ENCODE results near the gene CTSC. TPM values are rescaled to one million over a fixed set of nuclear protein-coding genes. Genes with fewer than 3 reads are reported as not detected.

Gene CTSC
- total and polyA plus RNA-seq, 2 donors (not counting 1 experiment from before 2014, with no cell fraction given), result 18.7 to 18.8 TPM

- Mint-ChIP-seq H3K27ac (peak overlapping the region; percentile 5), H3K27me3 (no peaks in the 10 kb centered on the region), H3K9me3 (ENCODE audit: insufficient read depth) (no peaks in the 10 kb centered on the region), H3K4me1 (peaks cover 29% of the 10 kb centered on the region), H3K4me3 (no peak overlapping the region)
- Histone ChIP-seq H4K20me1 (ENCODE audit: control insufficient read depth, insufficient read depth, low read length, poor library complexity, severe bottlenecking) (no peaks in the 10 kb centered on the region), H3K27me3 (replicated peaks in 1 of 4; ENCODE audit: control extremely low read depth in 1 of 4, control insufficient read depth in 3 of 4, insufficient read depth in 4 of 4, low read length in 3 of 4) (no peaks in the 10 kb centered on the region), H3K79me2 (ENCODE audit: control insufficient read depth, insufficient read depth, low read length) (peaks cover 5% of the 10 kb centered on the region), H2AFZ (ENCODE audit: insufficient read depth, low read depth, low read length, poor library complexity, severe bottlenecking) (no peak overlapping the region), H3K27ac (ENCODE audit: low read length in 2 of 2) (no peak overlapping the region), H3K4me1 (ENCODE audit: control insufficient read depth in 2 of 2, insufficient read depth in 2 of 2, low read length in 2 of 2) (peaks cover 10 to 20% of the 10 kb centered on the region in 2 donors), H3K9ac (ENCODE audit: low read length) (no peak overlapping the region), H3K4me2 (replicated peaks; ENCODE audit: low read depth, low read length, poor library complexity, severe bottlenecking) (no peak overlapping the region), H3K36me3 (replicated peaks in 1 of 2; ENCODE audit: control extremely low read depth in 1 of 2, control insufficient read depth in 1 of 2, extremely low read depth in 1 of 2, insufficient read depth in 2 of 2, low read length in 1 of 2) (no peaks in the 10 kb centered on the region), H3K9me3 (ENCODE audit: control extremely low read depth in 1 of 3, control insufficient read depth in 2 of 3, insufficient read depth in 1 of 3, low read length in 2 of 3) (no peaks in the 10 kb centered on the region), H3K4me3 (ENCODE audit: control extremely low read depth in 1 of 5, extremely low read depth in 1 of 5, insufficient read depth in 1 of 5, low read depth in 2 of 5, low read length in 4 of 5) (no peak overlapping the region)
- POLR2A ChIA-PET, result no interaction called here
- intact Hi-C loops (cut with micrococcal nuclease), result no loop called here
- no peak for DNase-seq
- no peak for ATAC-seq (ENCODE audit: low read depth)
- CTCF ChIA-PET, result no interaction called here
- no peak for TF ChIP-seq EZH2 (IDR thresholded peaks at IDR 0.05; ENCODE audit: borderline replicate concordance, insufficient read depth, low read depth, low read length, poor library complexity, severe bottlenecking)
- TF ChIP-seq CTCF (IDR thresholded peaks at IDR 0.05), result no peak
- no CpG with 5 or more reads among the region's 3 CpGs for WGBS (ENCODE audit: insufficient coverage)
Observed at GRCh38 chr11:88340366-88340935, 2.9 kb upstream of the CTSC start.

GRCh38 chr11:88337987-88338668 is 592 bp upstream of the CTSC start:
- DNase-seq (peak; percentile 64), ATAC-seq (ENCODE audit: low read depth) (peak; percentile 29)
- peaks cover 38% of the 10 kb centered on the region for H3K4me1 Mint-ChIP-seq
- CTCF ChIA-PET, result interaction anchor here (1.6 to 2.3 kb wide), 2 partner anchors 10 to 11 kb away, joined by 5 to 6 read pairs; no protein-coding TSS in a partner anchor
- peak overlapping the region; percentile 97 for H3K27ac Mint-ChIP-seq
- Histone ChIP-seq H3K79me2 (ENCODE audit: control insufficient read depth, insufficient read depth, low read length) (peaks cover 7% of the 10 kb centered on the region), H2AFZ (ENCODE audit: insufficient read depth, low read depth, low read length, poor library complexity, severe bottlenecking) (peak overlapping the region; percentile 96), H3K27ac (ENCODE audit: low read length in 2 of 2) (peak overlapping the region; percentile 62 to 79), H3K4me3 (ENCODE audit: control extremely low read depth in 1 of 5, extremely low read depth in 1 of 5, insufficient read depth in 1 of 5, low read depth in 2 of 5, low read length in 4 of 5) (peak overlapping the region; percentile 80 to 96 (median 90)), H3K4me1 (ENCODE audit: control insufficient read depth in 2 of 2, insufficient read depth in 2 of 2, low read length in 2 of 2) (peaks cover 10 to 20% of the 10 kb centered on the region in 2 donors), H3K4me2 (replicated peaks; ENCODE audit: low read depth, low read length, poor library complexity, severe bottlenecking) (peak overlapping the region; percentile 80), H4K20me1 (ENCODE audit: control insufficient read depth, insufficient read depth, low read length, poor library complexity, severe bottlenecking) (no peaks in the 10 kb centered on the region), H3K9me3 (ENCODE audit: control extremely low read depth in 1 of 3, control insufficient read depth in 2 of 3, insufficient read depth in 1 of 3, low read length in 2 of 3) (no peaks in the 10 kb centered on the region), H3K27me3 (replicated peaks in 1 of 4; ENCODE audit: control extremely low read depth in 1 of 4, control insufficient read depth in 3 of 4, insufficient read depth in 4 of 4, low read length in 3 of 4) (no peaks in the 10 kb centered on the region), H3K9ac (ENCODE audit: low read length) (peak overlapping the region; percentile 86), H3K36me3 (replicated peaks in 1 of 2; ENCODE audit: control extremely low read depth in 1 of 2, control insufficient read depth in 1 of 2, extremely low read depth in 1 of 2, insufficient read depth in 2 of 2, low read length in 1 of 2) (peaks cover 1 to 5% of the 10 kb centered on the region in 2 experiments)
- TF ChIP-seq EZH2 (IDR thresholded peaks at IDR 0.05; ENCODE audit: borderline replicate concordance, insufficient read depth, low read depth, low read length, poor library complexity, severe bottlenecking) (no peak), CTCF (IDR thresholded peaks at IDR 0.05) (no peak)
- H3K4me3 Mint-ChIP-seq, result peak overlapping the region; percentile 96
- 0% methylated on average over 6 of the region's 15 CpGs for WGBS (ENCODE audit: insufficient coverage)
- intact Hi-C loops (cut with micrococcal nuclease), result loop anchor here (1.0 to 5.0 kb wide), 5 partner anchors 10 to 1884 kb away; partner anchors contain the start of genes CHORDC1 and TMEM135
- H3K27me3 Mint-ChIP-seq, result no peaks in the 10 kb centered on the region
- H3K9me3 Mint-ChIP-seq (ENCODE audit: insufficient read depth), result no peaks in the 10 kb centered on the region
- POLR2A ChIA-PET, result interaction anchor here (0.6 to 2.5 kb wide), 3 partner anchors 9 to 10 kb away, joined by 3 to 7 read pairs (median 4); no protein-coding TSS in a partner anchor
